Measurements from ENCODE around the gene DUSP1.

DUSP1 gene

DNA sequence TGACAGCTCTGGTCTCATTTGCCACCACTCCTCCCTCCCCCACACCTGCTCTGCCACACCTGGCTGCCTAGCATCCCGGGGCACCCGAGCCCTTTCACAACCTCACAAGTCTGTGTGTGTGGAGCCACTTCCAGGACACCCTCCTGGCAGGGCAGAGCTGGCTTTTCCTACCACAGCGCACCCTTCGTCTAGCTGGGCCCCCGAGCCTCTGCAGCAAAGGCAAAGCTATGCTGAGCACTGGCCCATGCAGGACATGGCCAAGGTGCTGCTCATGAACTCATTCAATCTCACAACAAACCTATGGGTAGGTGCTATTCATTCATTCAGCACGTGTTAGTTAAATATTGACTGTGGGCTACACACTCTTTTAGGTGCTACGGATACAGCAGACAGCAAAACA lies 43.4 kb downstream of the DUSP1 start:
- DNase-seq (ENCODE audit: low spot score) (no peak), FAIRE-seq (no peak)

DNA sequence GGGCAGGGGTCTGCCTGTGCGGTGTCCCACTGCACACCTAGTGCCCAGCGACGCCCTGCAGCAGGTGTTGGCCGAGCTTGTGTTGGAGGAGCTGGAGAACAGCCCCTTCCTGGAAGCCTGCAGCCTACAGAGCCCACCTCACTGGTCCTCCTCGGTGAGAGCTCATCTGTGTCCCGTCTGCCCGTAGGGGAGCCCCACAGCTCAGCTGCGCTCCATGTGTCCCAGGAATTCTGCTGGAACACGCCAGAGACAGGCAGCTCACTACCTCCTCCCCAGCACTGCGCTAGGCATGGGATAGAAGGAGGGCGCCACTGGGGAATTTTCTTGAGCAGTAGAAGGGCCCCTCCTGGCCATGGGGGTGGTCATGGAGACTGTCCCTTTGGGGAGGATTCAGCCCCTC lies 44.0 kb downstream of the DUSP1 start:
- DNase-seq (ENCODE audit: low spot score): no peak
- FAIRE-seq: no peak

DNA sequence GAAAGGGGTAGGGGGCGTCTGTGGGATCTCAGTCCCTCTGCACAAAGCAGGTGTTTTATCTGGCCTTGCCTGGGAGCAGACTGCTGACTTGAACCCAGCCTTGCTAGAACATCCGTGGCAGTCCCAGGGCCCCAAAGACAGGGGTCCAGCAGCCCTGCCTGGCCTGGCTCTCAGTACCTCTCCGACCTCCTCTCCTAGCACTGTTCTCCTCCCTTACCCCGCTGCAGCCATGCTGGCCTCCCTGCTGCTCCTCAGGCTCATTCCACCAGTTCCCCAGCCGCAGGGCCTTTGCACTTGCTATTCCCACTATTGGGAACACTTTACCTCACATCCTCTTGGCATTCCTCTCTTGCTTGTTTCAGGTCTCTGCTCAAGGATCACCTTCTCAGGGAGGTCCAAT lies 45.2 kb downstream of the DUSP1 start:
- FAIRE-seq (no peak), DNase-seq (ENCODE audit: low spot score) (no peak)

DNA sequence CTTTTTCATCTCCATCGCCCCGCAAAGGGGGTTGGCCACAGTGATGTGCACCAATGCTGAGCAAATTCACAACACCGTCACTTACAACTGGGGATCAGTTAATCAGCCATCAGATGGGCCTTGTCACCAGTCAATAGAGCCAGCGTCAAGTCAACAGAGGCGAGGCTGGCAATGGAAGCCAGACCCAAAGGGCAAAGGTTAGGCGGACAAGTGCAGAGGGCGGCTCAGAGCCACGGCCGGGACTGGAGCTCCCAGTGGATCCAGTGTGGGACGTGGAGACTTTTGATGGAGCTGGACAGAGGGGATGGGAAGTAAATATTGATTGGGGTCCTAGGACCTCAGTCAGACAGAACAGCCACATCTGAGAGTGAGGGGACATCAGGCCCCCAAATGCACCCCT lies 45.7 kb downstream of the DUSP1 start:
- FAIRE-seq (no peak), DNase-seq (ENCODE audit: low spot score) (no peak)

DNA sequence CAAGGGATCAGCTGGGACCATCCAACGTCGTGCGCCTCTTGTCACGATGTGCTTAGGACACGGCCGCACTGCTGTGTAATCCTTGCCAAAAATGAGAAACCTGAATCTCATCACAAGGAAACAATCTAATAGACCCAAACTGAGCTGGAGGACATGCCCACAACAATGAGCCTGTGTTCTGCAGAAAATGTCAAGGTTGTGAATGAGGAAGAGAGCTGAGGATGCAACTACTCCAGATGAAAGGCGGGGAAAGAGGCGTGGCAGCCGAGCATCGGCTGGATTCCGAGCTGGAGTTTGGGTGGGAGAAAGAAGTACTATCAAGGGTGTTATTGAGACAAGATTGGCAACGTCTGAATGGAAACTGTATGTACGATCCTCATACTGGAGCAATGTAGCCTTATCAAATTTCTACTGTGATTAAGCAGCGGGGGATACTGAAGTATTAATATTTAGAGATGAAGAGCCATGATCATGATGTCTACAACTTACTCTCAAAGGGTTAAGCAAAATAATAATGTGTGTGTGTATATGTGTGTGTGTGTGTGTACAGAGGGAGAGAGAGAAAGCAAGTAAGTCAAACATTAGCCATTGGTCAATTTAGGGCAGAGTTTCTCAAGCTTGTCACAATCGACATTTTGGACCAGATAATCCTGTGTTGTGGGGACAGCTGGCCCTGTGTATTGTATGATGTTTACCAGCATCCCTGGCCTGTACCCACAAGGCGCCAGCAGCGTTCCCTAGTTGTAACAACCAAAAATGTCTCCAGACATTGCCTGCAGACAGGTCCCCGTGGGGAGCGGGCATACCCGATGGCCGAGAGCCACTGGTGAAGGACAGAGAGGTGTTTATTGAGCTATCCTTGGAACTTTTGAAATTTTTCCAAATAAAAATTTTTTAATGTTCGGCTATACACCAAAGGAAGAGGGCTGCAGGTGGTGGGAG lies 46.5 kb downstream of the DUSP1 start:
- FAIRE-seq (no peak), DNase-seq (ENCODE audit: low spot score) (no peak)

DNA sequence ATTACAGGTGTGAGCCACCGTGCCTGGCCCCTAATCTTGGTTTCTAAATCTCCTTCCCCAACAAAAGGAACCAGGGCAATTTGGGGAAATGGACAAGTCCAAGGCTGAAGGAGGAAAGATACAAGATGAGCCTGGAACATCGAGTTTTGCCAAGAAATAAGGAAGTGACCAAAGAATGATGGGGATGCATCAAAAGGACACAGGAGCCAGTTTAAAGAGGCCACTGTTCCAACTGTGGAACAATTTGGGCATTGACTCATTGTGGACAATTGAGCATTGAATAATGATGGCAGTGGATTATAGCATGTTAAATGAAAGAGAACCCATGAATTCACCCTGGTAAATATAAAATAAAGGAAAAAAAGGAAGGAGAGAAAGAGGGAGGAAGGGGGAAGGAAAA lies 47.5 kb downstream of the DUSP1 start:
- DNase-seq (ENCODE audit: low spot score): no peak
- FAIRE-seq: no peak

DNA sequence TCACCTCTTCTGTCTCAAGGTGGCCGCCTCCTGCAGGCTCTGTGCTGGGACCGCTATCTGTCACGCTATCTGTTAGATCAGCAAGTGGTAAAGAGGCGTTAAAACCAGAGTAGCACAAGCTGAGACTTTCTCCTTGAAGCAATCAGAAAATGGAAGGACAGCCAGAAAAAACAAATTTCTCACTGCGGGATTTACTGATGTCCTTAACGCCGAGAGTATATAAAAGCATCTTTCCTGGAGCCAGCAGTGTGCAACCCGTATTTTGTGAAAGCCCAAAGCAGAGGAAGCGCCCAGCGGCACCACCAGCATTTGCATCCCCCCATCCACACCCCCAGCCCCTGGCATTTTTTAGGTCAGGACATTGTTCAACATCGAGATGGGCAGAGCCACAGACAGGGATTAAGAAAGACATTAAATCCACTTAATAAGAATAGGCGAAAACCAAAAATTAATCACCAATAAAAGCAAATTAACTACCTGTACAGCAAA lies 48.6 kb downstream of the DUSP1 start:
- FAIRE-seq (no peak), DNase-seq (ENCODE audit: low spot score) (no peak)

DNA sequence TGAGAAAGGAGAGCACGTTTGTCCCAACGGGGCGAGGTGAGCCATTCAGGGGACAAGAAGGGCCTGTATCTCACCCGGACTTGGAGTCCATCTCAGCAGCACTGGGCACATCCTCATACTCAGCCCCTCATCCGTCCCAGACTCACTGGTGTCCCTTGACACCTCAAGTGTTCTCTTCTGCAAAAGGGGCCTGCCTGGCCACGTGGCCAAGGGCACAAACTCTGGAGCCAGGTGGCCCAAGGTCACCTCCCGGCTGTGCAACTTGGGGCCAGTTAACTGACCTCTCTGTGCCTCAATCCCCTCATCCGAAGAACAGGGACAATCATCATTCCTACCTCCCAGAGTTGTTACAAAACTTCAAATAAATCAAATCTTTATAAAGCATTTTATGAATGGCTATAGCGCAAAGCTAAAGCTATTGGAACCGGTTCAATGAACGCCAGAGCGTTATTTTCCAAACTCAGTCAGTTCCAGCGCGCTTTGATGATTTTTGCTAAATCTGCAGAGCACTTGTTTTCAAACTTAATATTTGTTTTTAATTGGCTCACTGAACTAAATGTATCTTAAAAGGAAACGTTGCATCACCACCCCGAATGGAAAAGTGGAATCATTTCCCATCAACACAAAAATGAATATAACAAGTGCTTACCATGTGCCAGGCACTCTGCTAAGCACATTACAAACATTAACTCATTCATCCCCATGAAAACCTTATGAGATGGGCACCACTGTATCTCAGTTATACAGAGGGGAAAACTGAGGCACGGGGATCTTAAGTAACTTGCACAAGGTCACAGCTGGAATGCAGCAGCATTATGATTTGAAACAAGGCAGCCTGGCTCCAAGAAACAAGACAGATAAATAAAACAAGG lies 49.3 kb downstream of the DUSP1 start:
- no peak for FAIRE-seq
- no peak for DNase-seq (ENCODE audit: low spot score)

DNA sequence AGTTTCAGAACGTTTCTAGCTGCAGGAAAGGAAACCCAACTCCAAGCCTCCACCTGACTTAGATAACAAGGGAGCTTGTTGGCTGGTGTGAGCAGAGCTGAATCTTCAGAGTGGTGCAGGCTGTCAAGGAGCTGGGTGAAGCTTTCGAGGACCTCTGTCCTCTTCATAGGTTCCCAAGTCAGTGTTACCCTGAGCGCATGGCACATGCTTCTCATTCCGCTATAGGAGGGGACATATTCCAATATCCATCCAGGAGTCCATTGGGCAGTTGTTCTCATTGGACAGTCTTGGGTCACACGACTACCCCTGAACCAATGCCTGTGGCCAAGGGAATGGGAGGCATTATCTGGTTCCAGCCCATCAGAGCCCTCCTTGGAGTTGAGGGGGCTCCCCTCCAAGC lies 50.3 kb downstream of the DUSP1 start:
- DNase-seq (ENCODE audit: low spot score) (no peak), FAIRE-seq (no peak)

DNA sequence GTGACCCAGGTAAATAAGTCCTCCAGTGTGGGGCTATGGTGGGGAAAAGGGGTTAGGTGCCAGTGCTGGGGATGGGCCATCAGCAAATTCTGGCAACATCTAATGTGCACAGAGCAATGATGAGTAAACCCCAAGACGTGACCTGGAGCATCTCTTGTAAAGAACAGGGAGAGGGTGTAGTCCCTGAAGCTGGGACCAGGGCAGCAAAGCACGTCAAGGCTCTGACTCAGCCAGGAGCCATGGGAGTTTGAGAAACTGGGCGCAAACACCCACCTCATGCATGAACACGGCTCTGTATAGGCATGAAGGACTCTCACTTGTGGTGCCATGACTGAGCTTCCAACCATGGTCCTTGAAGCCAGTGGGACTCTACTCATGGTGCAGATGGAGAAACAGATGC lies 51.8 kb downstream of the DUSP1 start:
- FAIRE-seq (no peak), DNase-seq (ENCODE audit: low spot score) (no peak)

DNA sequence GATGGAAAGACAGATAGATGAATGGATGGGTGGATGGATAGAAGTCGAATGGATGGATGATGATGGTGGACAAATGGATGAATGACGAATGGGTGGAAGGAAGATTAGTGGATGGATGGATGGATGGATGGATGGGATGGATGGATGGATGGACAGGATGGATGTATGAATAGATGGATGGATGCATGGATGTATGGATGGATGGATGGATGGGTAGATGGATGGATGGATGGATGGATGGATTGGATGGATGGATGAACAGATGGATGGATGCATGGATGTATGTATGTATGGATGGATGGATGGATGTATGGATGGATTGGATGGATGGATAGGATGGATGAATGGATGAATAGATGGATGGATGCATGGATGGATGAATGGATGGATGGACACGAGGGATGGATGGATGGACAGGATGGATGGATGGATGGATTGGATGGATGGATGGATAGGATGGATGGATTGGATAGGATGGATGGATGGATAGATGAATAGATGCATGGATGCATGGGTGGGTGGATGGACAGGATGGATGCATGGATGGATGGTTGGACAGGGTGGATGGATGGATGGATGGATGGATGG lies 52.4 kb downstream of the DUSP1 start:
- no peak for FAIRE-seq
- DNase-seq (ENCODE audit: low spot score): no peak
